Heart right ventricle (tissue), 16 donors: Measurements from ENCODE around the gene KLF7. TPM values are rescaled to one million over a fixed set of nuclear protein-coding genes. Genes with fewer than 3 reads are reported as not detected.

ENCODE experiments used
- ATAC-seq, 8 donors: fragments of 200-7000 bp; cut with Tn5 transposase; one replicate each; pipeline ENCODE4 v1.9.1; 2020; ENCODE audit warnings: mild to moderate bottlenecking in 8 of 8, moderate library complexity in 8 of 8, moderate number of reproducible peaks in 1 of 8
- DNase-seq, 2 donors: peaks; one replicate each; pipeline ENCODE4 v3.0.0-alpha.2; 2020
- H3K27ac ChIP-seq, 10 donors: fragments of 200-600 bp; sonication (generic) in 2 of 10; one replicate each; pipeline versions ENCODE4 v1.5.0 to v1.8.0; 2020 to 2022; ENCODE audit warnings: mild to moderate bottlenecking in 3 of 10
- H3K27me3 ChIP-seq, 7 donors: fragments of 200-600 bp; one replicate each; pipeline ENCODE4 v1.8.0; 2021 to 2022; ENCODE audit warnings: mild to moderate bottlenecking in 2 of 7
- H3K36me3 ChIP-seq, 9 donors: fragments of 200-600 bp; sonication (generic) in 1 of 9; one replicate each; pipeline versions ENCODE4 v1.5.0 to v1.8.0; 2020 to 2022; ENCODE audit warnings: mild to moderate bottlenecking in 2 of 9
- H3K4me1 ChIP-seq, 9 donors: fragments of 200-600 bp; sonication (generic) in 1 of 9; one replicate each; pipeline versions ENCODE4 v1.5.0 to v1.8.0; 2020 to 2022; ENCODE audit warnings: mild to moderate bottlenecking in 4 of 9
- H3K4me3 ChIP-seq, 10 donors: fragments of 200-600 bp; sonication (generic) in 2 of 10; one replicate each; pipeline versions ENCODE4 v1.5.0 to v1.8.0; 2020 to 2022; ENCODE audit warnings: mild to moderate bottlenecking in 7 of 10, moderate library complexity in 2 of 10
- H3K9me3 ChIP-seq, 11 donors: fragments of 200-600 bp in 10 of 11; sonication (generic) in 2 of 11; one replicate each; pipeline versions ENCODE4 v1.5.0 to v1.8.0; 2013 to 2022; ENCODE audit warnings: mild to moderate bottlenecking in 2 of 11, control low read depth in 1 of 11, moderate library complexity in 1 of 11
- WGBS, 2 donors: extraction: QIAGEN DNeasy Blood & Tissue Kit; methylation state at CpG; one replicate each; pipeline ENCODE4 v1.1.7; 2013; ENCODE audit warnings: inconsistent platforms in 1 of 2; 5-methylcytosine and 5-hydroxymethylcytosine counted together
- intact Hi-C, 10 donors: fragments of 100-400 bp; cut with DNase I; formaldehyde crosslinking; loops; one replicate each; pipeline versions ENCODE4 v1.11.1 to v1.14.2; 2022
- polyA plus RNA-seq, 2 donors: library from polyadenylated mRNA; stranded (reverse); fragments of 200-250 nt; gene quantifications; one replicate each; pipeline ENCODE4 v1.2.3, GENCODE V29; 2013
- total RNA-seq, 10 donors: library from RNA; stranded (reverse); fragmentation: NEBNext Ultra II Directional in 3 of 10; extraction: Animal tissue kit (Norgen Biotek cat#: 25700) in 3 of 10; gene quantifications; one replicate each; pipeline versions ENCODE4 v1.2.1 to v1.2.4, GENCODE V29; 2021 to 2023
- TF ChIP-seq, protein P1 (sequence below), 9 donors: fragments of 200-600 bp; sonication (generic) in 2 of 9; IDR thresholded peaks; one replicate each; pipeline versions ENCODE4 v1.5.0 to v1.8.0; 2021 to 2022; ENCODE audit warnings: antibody characterized with exemption in 9 of 9, mild to moderate bottlenecking in 5 of 9, moderate library complexity in 1 of 9
- donor health status: Arrhythmogenic right ventricular cardiomyopathy.
- donor health status: ischemic (EF 13 %, LVEDD 7.1; RV severe dilation, severe dysfunction).
- donor health status: healthy with polysubstance abuse.
- donor health status: DM: no; HTN: yes; CAD: no.
- donor health status: DM: no; HTN: no; CAD: no.
- donor health status: ischemic (EF 25% LVEDD 6.9; RV normal size, moderate dysfunction).
- donor health status: ischemic (EF 25% LVEDD 5.7; RV mildly dilated, moderate dysfunction).
- donor health status: healthy.
- donor health status: DM: yes; HTN: yes; CAD: no.
- donor health status: Ischemic cardiomyopathy.
- donor health status: ischemic (EF 35%, LVEDD 5.7; RV mildly dilated, moderate dysfunction).
- donor health status: nonischemic (EF 11% LVEDD 7.7; RV severe dilation, severe dysfunction).
- donor health status: DM: yes; HTN: yes; CAD: no.
- donor health status: PGD.
- donor health status: ischemic (EF 29% LVEDD 5.4; RV normal size, mild dysfunction).
- donor health status: nonischemic (EF 23%, LVEDD 6.1; RV moderate dilation, normal function).

Gene KLF7
- total and polyA plus RNA-seq, 12 donors, result 5.0 to 51.8 (median 27.9) TPM

DNA sequence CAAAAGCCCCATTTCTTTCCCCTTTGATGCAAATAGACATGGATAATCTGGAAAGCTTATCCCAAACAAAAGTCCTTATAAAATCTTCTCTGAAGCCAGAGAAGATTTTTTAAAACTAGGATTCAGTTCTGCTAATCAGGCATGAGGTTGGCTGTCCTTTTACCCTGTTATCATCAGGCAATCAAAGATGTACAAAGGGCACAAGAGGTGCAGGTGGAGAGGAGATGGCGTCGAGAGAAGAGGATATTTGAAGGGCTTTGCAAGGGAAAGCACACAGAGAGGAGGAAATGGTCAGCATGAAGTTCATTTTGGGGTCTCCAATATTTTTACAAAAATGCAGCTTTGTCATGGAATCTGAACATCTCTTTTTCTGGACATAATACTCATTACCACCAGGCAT is 88.5 kb downstream of the KLF7 start:
- TF ChIP-seq, protein P1, sequence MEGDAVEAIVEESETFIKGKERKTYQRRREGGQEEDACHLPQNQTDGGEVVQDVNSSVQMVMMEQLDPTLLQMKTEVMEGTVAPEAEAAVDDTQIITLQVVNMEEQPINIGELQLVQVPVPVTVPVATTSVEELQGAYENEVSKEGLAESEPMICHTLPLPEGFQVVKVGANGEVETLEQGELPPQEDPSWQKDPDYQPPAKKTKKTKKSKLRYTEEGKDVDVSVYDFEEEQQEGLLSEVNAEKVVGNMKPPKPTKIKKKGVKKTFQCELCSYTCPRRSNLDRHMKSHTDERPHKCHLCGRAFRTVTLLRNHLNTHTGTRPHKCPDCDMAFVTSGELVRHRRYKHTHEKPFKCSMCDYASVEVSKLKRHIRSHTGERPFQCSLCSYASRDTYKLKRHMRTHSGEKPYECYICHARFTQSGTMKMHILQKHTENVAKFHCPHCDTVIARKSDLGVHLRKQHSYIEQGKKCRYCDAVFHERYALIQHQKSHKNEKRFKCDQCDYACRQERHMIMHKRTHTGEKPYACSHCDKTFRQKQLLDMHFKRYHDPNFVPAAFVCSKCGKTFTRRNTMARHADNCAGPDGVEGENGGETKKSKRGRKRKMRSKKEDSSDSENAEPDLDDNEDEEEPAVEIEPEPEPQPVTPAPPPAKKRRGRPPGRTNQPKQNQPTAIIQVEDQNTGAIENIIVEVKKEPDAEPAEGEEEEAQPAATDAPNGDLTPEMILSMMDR (IDR thresholded peaks at IDR 0.05), result no peak
- no peaks in the 10 kb centered on the region for H3K9me3 ChIP-seq
- H3K4me1 ChIP-seq, result peaks cover 0 to 45% (median 28%) of the 10 kb centered on the region in 9 donors
- H3K27me3 ChIP-seq, result no peaks in the 10 kb centered on the region
- DNase-seq (no peak), ATAC-seq (no peak)
- WGBS, 2 donors, result 95 to 97% methylated on average over 2 of the region's 2 CpGs
- no peak overlapping the region for H3K27ac ChIP-seq
- intact Hi-C loops, result no loop called here
- no peak overlapping the region for H3K4me3 ChIP-seq
- H3K36me3 ChIP-seq, result peaks cover 0 to 53% (median 32%) of the 10 kb centered on the region in 9 donors

DNA sequence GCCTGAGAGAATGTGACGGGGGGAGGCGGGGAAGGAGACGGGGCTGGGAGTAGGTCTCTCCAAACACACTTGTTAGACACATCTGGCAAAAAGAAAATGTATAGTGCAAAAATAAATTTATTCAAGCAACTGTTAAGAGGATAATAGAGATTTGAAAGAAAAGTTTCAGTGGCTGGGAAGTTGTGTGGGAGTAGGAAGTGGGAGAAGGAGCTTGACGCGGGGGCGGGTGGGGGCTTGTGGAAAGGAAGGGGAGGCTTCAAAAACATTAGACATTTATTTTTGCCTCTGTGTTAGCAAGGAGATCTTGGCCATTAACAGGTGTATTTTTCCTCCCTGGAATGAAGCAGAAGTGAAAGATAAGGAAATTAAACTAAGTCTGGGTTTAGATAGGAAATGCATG is 90.3 kb downstream of the KLF7 start:
- Histone ChIP-seq H3K27me3 (no peaks in the 10 kb centered on the region), H3K4me3 (no peak overlapping the region), H3K4me1 (peaks cover 0 to 41% (median 28%) of the 10 kb centered on the region in 9 donors), H3K27ac (peak overlapping the region in 3 of 10 donors; percentile 52 to 75 (median 64)), H3K9me3 (no peaks in the 10 kb centered on the region), H3K36me3 (peaks cover 0 to 35% (median 23%) of the 10 kb centered on the region in 9 donors)
- intact Hi-C loops, result no loop called here
- TF ChIP-seq, protein P1 (IDR thresholded peaks at IDR 0.05), result no peak
- peak in 1 of 2 donors; percentile 37 for DNase-seq
- whole genome bisulfite sequencing, 2 donors, result 70 to 76% methylated on average over 6 of the region's 6 CpGs
- ATAC-seq, result peak in 2 of 8 donors; percentile 31 to 40

DNA sequence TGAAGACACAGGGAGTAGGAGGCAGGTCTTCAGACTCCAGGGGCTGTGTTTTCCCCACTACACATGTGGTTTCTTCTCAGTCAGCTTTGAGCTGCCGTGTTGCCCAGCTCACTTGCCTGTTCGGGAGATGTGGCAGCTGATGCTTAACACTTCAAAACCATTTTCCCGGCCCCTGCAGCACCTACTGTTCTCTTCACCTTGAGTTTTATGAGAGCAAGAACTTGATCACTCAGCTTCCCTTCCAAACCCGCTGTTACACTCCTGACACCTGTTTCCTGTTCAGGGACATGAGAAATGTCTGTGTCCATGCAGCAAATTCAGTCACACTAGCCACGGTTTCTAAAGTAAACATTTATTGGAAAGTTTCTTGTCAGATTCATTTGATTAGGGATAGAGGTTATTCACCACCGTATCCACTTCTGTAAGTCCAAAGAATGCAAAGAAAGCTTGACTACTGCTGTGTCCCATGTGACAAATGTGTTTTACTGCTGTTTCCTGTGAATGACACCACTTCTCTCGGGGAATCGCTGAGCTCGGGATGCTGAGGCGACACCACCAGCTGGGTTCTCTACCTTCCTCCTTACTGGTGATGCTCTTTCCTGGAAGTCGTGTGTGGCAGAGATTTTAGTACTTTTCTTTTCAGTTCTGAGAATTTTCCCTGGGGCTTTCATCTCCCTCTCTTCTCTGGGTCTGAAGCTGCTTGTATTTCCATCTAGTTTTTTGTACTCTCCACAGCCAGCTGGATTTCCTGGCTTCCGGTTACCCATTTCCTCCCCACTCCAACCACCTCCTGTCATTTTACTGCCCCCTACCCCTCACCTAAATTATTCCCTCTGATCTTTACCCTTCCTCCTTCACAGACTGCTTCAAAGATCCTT is 91.7 kb downstream of the KLF7 start:
- Histone ChIP-seq H3K36me3 (peaks cover 0 to 21% (median 9%) of the 10 kb centered on the region in 9 donors), H3K9me3 (no peaks in the 10 kb centered on the region), H3K4me1 (peaks cover 0 to 41% (median 28%) of the 10 kb centered on the region in 9 donors), H3K27ac (peak overlapping the region in 9 of 10 donors; percentile 17 to 75 (median 52)), H3K27me3 (no peaks in the 10 kb centered on the region), H3K4me3 (peak overlapping the region in 5 of 10 donors; percentile 1 to 31 (median 18))
- WGBS, 2 donors, result 31 to 44% methylated on average over 12 of the region's 12 CpGs
- TF ChIP-seq, protein P1 (IDR thresholded peaks at IDR 0.05), result peak in 1 of 9 donors; percentile 35
- ATAC-seq (peak; percentile 53 to 85 (median 66)), DNase-seq (peak in 1 of 2 donors; percentile 53)
- intact Hi-C loops, result loop anchor here in 2 of 10 donors (5.0 kb wide), 1 partner anchor 93 kb away; the partner anchor contains the start of gene KLF7 (in 2 of the 2)

DNA sequence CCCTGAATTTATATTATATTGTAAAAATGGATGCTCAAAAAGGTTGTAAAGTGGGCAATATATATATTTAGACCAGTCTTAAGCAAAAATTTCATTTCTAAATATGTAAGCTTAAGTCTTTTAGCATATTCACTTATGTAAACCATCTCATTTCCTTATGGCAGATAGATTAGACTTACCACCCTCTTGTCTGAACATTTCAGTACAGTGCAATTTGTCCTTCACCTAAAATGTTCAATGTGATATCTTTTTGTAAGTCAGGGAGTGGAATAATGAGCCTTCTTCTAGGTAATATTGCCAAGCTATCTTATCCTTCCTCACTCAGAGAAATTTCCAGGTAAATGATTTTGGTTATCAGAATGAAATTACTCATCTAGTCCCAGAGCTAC is 92.3 kb downstream of the KLF7 start:
- intact Hi-C loops, result loop anchor here in 2 of 10 donors (5.0 kb wide), 1 partner anchor 94 kb away; the partner anchor contains the start of gene KLF7 (in 2 of the 2)
- Histone ChIP-seq H3K4me1 (peaks cover 0 to 41% (median 28%) of the 10 kb centered on the region in 9 donors), H3K27me3 (no peaks in the 10 kb centered on the region), H3K9me3 (no peaks in the 10 kb centered on the region), H3K4me3 (no peak overlapping the region), H3K27ac (peak overlapping the region in 6 of 10 donors; percentile 18 to 75 (median 62)), H3K36me3 (peaks cover 0 to 14% (median 5%) of the 10 kb centered on the region in 9 donors)
- TF ChIP-seq, protein P1 (IDR thresholded peaks at IDR 0.05), result no peak
- no peak for DNase-seq
- ATAC-seq, result no peak
